ENCODE data around the gene LRMDA.

DNA sequence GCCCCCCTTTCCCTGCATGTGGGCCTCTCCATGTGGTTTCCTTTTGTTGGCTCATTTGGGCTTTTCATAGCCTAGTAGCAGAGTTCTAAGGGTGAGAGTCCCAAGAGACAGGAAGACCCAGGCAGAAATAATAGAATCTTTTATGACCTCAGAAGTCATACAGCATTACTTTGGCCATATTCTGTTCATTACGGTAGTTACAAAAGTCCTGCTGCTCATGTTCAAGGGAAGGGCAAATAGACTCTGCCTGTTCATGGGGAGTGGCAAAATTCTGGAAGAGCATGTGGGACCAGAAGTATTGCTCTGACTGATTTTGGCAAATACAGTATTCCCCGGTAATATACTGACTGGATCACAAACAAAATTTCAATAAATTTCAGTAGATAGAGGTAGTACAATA is 910.3 kb downstream of the LRMDA start:
- TF ChIP-seq, protein P1, sequence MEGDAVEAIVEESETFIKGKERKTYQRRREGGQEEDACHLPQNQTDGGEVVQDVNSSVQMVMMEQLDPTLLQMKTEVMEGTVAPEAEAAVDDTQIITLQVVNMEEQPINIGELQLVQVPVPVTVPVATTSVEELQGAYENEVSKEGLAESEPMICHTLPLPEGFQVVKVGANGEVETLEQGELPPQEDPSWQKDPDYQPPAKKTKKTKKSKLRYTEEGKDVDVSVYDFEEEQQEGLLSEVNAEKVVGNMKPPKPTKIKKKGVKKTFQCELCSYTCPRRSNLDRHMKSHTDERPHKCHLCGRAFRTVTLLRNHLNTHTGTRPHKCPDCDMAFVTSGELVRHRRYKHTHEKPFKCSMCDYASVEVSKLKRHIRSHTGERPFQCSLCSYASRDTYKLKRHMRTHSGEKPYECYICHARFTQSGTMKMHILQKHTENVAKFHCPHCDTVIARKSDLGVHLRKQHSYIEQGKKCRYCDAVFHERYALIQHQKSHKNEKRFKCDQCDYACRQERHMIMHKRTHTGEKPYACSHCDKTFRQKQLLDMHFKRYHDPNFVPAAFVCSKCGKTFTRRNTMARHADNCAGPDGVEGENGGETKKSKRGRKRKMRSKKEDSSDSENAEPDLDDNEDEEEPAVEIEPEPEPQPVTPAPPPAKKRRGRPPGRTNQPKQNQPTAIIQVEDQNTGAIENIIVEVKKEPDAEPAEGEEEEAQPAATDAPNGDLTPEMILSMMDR (IDR thresholded peaks at IDR 0.05; ENCODE audit: insufficient read depth, low read length, poor library complexity, severe bottlenecking): no peak
- no peak for TF ChIP-seq EZH2phosphoT487 (conservative IDR thresholded peaks at IDR 0.05; ENCODE audit: low read length)

Measured in SU-DHL-6 (cell line).